ENCODE data around the gene SH3RF3. TPM values are rescaled to one million over a fixed set of nuclear protein-coding genes. Genes with fewer than 3 reads are reported as not detected.

SH3RF3 gene
- total RNA-seq, 2 donors from 2014 or later: 1.5 to 1.8 TPM

DNA sequence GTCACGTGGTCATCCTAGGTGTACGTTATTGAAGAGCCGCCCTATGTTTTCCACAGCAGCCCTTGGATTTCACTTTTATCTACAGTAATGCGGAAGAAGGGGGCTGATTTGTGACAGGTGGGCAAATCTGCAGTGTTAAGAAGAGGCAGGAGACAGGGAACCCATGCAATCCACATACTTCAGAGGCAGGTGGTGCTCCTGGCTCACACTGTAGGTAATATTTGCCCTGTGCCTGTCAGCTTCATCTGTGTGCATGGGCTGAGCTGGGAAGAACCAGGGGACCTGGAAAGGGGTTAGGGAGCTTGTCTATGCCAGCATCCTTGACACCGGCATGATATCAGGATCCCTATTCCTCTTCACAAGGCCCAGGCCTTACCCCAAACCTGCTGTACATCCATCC is 183.9 kb downstream of the SH3RF3 start:
- H3K27ac ChIP-seq (ENCODE audit: low read depth, low read length): no peak overlapping the region
- Mint-ChIP-seq H3K27ac (no peak overlapping the region), H3K9me3 (peaks cover 2% of the 10 kb centered on the region), H3K4me1 (no peaks in the 10 kb centered on the region), H3K36me3 (ENCODE audit: low read depth) (no peaks in the 10 kb centered on the region), H3K4me3 (no peak overlapping the region), H3K27me3 (ENCODE audit: insufficient read depth) (no peaks in the 10 kb centered on the region)
- H3K9ac ChIP-seq (ENCODE audit: extremely low read depth, low read length, poor library complexity, severe bottlenecking): no peak overlapping the region
- no peak for DNase-seq
- H3K27me3 ChIP-seq (ENCODE audit: control insufficient read depth, insufficient read depth, low read length, poor library complexity, severe bottlenecking): no peaks in the 10 kb centered on the region
- 85 to 90% methylated on average over 5 of the region's 5 CpGs for WGBS, 2 experiments (ENCODE audit: insufficient coverage in 1 of 2, insufficient read length in 1 of 2)
- no peaks in the 10 kb centered on the region for H3K9me3 ChIP-seq (ENCODE audit: control insufficient read depth, low read length)
- no peak overlapping the region for H3K4me3 ChIP-seq (ENCODE audit: low read length)
- no peaks in the 10 kb centered on the region for H3K36me3 ChIP-seq (ENCODE audit: control insufficient read depth, insufficient read depth, low read length)
- TF ChIP-seq, protein P1, sequence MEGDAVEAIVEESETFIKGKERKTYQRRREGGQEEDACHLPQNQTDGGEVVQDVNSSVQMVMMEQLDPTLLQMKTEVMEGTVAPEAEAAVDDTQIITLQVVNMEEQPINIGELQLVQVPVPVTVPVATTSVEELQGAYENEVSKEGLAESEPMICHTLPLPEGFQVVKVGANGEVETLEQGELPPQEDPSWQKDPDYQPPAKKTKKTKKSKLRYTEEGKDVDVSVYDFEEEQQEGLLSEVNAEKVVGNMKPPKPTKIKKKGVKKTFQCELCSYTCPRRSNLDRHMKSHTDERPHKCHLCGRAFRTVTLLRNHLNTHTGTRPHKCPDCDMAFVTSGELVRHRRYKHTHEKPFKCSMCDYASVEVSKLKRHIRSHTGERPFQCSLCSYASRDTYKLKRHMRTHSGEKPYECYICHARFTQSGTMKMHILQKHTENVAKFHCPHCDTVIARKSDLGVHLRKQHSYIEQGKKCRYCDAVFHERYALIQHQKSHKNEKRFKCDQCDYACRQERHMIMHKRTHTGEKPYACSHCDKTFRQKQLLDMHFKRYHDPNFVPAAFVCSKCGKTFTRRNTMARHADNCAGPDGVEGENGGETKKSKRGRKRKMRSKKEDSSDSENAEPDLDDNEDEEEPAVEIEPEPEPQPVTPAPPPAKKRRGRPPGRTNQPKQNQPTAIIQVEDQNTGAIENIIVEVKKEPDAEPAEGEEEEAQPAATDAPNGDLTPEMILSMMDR (conservative IDR thresholded peaks at IDR 0.05): peak; percentile 52
- H3K4me1 ChIP-seq (ENCODE audit: control insufficient read depth, insufficient read depth, low read length): no peaks in the 10 kb centered on the region

DNA sequence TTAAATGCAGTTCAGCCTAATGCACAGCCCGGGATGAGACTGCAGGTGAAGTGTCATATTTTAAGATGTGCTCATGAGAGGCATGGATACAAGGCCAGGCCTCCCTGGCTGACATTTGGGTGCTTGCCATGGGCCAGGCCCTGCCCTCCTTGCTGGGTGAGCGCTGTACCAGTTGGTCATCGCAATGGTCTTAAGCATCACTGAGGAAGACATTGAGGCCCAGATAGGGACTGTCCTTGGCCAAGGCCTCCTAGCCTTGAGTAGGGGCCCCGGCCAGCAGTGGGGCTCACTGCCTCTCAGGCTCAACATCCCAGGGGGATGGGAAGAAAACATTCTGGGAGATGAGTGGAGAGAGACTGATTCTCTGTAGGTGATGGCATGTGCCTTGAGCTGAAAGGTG is 184.3 kb downstream of the SH3RF3 start:
- Histone ChIP-seq H3K27ac (ENCODE audit: low read depth, low read length) (no peak overlapping the region), H3K9me3 (ENCODE audit: control insufficient read depth, low read length) (no peaks in the 10 kb centered on the region), H3K36me3 (ENCODE audit: control insufficient read depth, insufficient read depth, low read length) (no peaks in the 10 kb centered on the region), H3K4me3 (ENCODE audit: low read length) (no peak overlapping the region), H3K9ac (ENCODE audit: extremely low read depth, low read length, poor library complexity, severe bottlenecking) (no peak overlapping the region), H3K4me1 (ENCODE audit: control insufficient read depth, insufficient read depth, low read length) (peaks cover under 1% of the 10 kb centered on the region), H3K27me3 (ENCODE audit: control insufficient read depth, insufficient read depth, low read length, poor library complexity, severe bottlenecking) (no peaks in the 10 kb centered on the region)
- no peak overlapping the region for H3K4me3 Mint-ChIP-seq
- TF ChIP-seq, protein P1 (conservative IDR thresholded peaks at IDR 0.05): no peak
- H3K27me3 Mint-ChIP-seq (ENCODE audit: insufficient read depth): no peaks in the 10 kb centered on the region
- H3K9me3 Mint-ChIP-seq: peaks cover 2% of the 10 kb centered on the region
- H3K27ac Mint-ChIP-seq: no peak overlapping the region
- no peaks in the 10 kb centered on the region for H3K36me3 Mint-ChIP-seq (ENCODE audit: low read depth)
- no peak for DNase-seq
- WGBS, 2 experiments (ENCODE audit: insufficient coverage in 1 of 2, insufficient read length in 1 of 2): 95 to 97% methylated on average over 4 of the region's 4 CpGs
- peaks cover 2% of the 10 kb centered on the region for H3K4me1 Mint-ChIP-seq

DNA sequence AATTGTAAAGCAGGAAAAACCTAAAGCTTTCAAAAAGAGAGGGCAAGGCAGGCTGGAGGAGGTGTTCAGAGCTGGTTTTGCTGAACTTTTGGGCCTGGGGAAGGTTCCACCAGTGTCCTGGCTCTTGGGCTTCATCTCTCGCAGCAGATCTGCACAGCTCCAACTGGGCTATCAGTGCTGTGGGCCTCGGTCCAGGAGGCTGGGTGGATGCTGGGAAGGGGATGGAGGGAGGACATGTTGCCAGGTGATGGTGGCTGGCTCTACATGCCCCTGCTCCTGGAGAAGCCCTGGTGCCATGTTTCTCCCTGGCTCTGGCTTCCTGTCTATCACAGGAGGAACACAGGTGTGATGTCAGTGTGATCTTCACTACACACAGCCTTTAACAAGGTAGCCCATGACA is 187.1 kb downstream of the SH3RF3 start:
- no peaks in the 10 kb centered on the region for H3K27me3 Mint-ChIP-seq (ENCODE audit: insufficient read depth)
- no peaks in the 10 kb centered on the region for H3K36me3 Mint-ChIP-seq (ENCODE audit: low read depth)
- TF ChIP-seq, protein P1 (conservative IDR thresholded peaks at IDR 0.05): no peak
- Histone ChIP-seq H3K9ac (ENCODE audit: extremely low read depth, low read length, poor library complexity, severe bottlenecking) (no peak overlapping the region), H3K27me3 (ENCODE audit: control insufficient read depth, insufficient read depth, low read length, poor library complexity, severe bottlenecking) (no peaks in the 10 kb centered on the region), H3K36me3 (ENCODE audit: control insufficient read depth, insufficient read depth, low read length) (no peaks in the 10 kb centered on the region), H3K4me1 (ENCODE audit: control insufficient read depth, insufficient read depth, low read length) (peaks cover 6% of the 10 kb centered on the region), H3K9me3 (ENCODE audit: control insufficient read depth, low read length) (no peaks in the 10 kb centered on the region), H3K4me3 (ENCODE audit: low read length) (no peak overlapping the region), H3K27ac (ENCODE audit: low read depth, low read length) (no peak overlapping the region)
- H3K27ac Mint-ChIP-seq: no peak overlapping the region
- no peaks in the 10 kb centered on the region for H3K9me3 Mint-ChIP-seq
- DNase-seq: no peak
- no peak overlapping the region for H3K4me3 Mint-ChIP-seq
- H3K4me1 Mint-ChIP-seq: peaks cover 16% of the 10 kb centered on the region
- WGBS, 2 experiments (ENCODE audit: insufficient coverage in 1 of 2, insufficient read length in 1 of 2): 20 to 72% methylated on average over 1 to 2 of the region's 2 CpGs
